ENCODE results near the gene ZNF414.

The ZNF414 gene

DNA sequence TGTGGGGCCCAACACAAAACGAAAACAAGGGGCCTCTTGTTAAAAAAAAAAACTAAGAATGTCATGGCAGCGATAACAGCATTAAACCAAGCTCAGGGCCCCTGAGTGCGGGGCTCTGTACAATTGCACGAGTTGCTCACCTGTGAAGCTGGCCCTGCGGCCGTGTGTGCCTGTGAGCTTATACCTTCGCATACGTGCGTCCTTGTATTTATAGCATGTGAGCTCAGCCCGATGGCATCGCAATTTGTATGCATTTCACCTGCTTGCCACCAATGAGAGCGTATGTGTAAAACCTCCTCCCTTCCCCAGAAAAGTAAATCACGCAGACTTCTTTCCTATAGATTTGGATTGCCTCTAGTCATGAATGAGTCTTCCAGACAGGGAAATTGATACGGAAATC, 52.1 kb downstream of the ZNF414 start:
- no peak for DNase-seq

DNA sequence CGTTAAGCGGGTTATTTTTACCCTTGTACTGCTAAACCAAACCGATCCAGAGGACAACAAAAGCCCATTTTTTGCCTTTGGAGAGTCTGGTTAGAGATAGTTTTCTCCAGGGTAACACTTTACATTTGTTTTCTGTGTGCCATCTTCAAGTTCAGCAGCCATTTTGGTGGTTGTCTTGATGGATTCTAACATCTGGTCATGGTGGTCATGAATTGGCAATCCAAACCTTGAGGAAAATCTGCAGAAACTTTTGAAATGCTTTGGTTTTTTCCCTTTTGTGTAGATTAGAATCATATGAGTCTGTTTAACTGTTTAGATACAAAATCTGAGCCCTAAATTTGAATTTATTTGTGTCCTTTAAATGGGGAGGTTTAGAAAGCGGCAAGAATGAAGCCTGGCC, 52.6 kb downstream of the ZNF414 start:
- no peak for DNase-seq

DNA sequence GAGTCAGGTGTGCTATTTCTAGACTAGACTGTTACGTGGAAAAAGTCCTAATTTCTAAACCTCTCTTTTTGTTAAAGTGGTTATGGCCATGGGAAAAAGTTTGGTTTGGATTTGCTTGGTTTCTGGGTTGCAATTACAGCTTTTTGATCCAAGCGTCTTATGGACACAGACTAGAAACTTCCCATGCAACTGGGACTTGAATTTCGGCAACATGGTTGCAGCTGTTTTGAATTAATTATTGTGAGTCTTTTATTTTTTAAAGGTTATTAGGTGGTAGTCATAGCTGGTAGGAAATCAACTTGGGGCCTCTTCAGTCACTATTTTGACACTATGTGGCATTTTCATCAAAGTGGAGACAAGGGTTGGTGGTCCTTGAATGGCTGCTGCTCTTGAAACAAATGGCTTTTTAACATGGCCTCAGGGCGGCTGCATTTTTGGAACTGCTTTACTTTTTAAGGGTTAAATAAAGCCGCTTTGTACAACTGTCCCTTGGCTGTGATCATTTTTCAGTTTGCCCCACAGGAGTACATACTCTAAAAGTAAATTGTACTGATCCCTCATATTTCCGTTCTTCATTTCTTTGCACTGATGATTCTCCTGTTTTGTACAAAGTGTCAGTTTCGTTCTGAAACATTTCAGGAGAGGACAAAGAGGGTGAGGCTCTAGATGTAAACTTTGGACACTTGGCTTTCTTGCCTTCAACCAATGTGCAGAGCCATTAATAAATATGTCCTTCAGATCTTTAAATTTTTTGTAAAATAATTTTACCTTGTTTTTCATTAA, 53.3 kb downstream of the ZNF414 start:
- DNase-seq = no peak
